DMS153 (cell line): ENCODE data around the gene TUT7.
"Not testable (repeated sequence)": the region's sequence is repeated elsewhere in the genome, so short reads cannot be mapped to it uniquely, and the experiment has no call there.

Source experiments
- DNase-seq: peaks from one replicate; lab custom pipeline; 2025; lab: John Stamatoyannopoulos, UW

The TUT7 gene

GRCh38 chr9:86354011-86354817 is at the start of gene TUT7:
TSS of gene TUT7 (minus strand) at chr9:86354410. CDS start at chr9:86353199, 1,211 bp downstream.
- peak; percentile 92 for DNase-seq

DNA sequence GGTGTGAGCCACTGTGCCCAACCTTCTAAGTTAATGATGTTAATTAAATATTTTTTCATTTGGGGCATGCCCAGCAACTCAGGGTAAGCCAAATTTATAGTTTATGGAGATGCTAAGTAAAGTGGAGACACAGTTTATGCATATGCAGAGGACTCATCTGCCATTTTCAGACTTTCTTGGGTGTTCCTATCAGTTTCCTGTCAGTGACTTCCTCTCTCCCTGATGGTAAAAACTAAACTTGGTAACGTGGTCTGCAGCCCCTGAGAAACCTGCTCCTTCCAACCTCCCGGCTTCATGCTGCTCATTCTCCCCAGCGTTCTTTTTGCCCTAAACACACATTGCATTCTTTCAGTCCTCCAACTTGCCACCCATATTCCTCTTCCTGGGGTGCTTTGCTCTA is 48.4 kb upstream of the TUT7 start:
- DNase-seq: no peak

- DNase-seq: no peak
Measured at GRCh38 chr9:86396412-86396811, 42.2 kb upstream of the TUT7 start.

DNA sequence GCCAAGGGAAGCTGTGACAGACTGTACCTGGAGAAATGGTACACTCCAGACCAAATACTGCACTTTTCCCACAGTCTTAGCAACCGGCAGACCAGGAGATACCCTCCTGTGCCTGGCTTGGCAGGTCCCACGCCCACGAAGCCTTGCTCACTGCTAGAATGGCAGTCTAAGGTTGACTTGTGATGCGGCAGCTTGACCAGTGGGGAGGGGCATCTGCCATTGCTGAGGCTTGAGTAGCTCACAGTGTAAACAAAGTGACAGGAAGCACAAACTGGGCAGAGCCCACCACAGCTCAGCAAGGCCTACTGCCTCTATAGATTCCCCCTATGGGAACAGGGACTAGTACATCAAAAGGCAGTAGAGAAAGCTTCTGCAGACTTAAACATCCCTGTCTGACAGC is 36.0 kb upstream of the TUT7 start:
- not testable (repeated sequence) for DNase-seq

DNA sequence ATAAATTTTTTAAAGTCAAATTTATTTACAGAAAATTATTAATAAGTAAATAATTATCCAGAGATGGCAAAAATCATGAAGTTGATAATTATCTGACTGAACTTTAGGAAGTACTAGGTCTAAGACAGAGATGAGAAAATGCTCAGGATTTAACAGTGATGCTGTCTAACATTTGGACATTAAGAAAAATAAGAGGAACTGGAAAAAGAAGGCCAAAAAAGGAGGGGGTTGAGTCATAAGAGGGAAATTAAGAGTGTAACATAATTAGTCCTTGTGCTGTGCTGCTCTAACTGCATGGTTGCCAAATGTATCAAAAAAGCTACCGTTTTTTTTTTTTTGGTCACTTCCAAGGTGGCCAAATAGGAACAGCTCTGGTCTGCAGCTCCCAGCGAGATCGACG is 35.4 kb upstream of the TUT7 start:
- DNase-seq: no peak

DNA sequence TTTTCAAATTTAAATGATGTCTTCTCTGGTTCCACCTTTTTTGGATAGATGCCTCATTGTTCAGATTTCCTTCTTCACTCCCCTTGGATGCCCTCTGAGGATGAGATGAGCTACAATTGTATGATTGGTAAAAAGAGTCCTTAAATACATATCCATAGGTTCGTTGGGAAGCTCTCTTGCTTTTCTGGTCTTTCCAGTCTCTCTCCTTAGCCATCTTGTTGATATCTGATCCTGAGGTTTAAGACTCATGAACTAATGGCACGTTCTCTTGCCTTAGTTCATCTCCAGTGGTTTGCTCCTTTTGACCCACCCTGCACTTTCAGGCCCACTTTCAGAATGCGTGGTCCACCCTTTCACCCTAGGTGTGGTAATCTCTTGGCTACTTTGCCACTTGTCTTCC is 33.2 kb upstream of the TUT7 start:
- no peak for DNase-seq

DNA sequence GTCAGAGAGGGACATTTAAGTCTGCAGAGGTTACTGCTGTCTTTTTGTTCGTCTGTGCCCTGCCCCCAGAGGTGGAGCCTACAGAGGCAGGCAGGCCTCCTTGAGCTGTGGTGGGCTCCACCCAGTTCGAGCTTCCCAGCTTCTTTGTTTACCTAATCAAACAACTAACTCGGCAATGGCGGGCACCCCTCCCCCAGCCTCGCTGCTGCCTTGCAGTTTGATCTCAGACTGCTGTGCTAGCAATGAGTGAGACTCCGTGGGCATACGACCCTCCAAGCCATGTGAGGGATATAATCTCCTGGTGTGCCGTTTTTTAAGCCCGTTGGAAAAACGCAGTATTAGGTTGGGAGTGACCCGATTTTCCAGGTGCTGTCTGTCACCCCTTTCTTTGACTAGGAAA is 28.8 kb upstream of the TUT7 start:
- not testable (repeated sequence) for DNase-seq

DNA sequence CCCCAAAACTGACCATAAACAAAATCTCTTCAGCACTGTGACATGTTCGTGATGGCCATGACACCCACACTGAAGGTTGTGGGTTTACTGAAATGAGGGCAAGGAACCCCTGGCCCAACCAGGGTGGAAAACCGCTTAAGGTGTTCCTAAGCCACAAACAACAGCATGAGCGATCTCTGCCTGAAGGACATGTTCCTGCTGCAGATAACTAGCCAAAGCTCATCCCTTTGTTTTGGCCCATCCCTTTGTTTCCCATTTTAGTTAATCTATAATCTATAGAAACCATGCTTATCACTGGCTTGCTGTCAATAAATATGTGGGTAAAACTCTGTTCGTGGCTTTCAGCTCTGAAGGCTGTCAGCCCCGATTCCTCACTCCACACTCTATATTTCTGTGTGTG is 21.8 kb upstream of the TUT7 start:
- DNase-seq: no peak

DNA sequence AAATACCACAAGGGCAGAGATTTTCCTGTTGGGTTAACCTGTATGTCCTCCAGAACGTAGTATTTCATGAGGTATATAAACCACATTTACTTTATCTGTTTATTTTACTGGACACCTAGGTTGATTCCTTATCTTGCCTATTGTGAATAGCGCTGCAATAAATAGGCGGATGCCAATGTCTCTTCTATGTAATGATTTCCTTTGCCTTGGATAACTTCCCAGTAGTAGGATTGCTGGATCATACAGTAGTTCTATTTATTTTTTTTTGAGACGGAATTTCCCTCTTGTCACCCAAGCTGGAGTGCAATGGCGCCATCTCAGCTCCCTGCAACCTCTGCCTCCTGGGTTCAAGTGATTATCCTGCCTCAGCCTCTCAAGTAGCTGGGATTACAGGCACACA is 15.6 kb upstream of the TUT7 start:
- DNase-seq: no peak

GRCh38 chr9:86368871-86369521 is 14.8 kb upstream of the TUT7 start:
- no peak for DNase-seq

DNA sequence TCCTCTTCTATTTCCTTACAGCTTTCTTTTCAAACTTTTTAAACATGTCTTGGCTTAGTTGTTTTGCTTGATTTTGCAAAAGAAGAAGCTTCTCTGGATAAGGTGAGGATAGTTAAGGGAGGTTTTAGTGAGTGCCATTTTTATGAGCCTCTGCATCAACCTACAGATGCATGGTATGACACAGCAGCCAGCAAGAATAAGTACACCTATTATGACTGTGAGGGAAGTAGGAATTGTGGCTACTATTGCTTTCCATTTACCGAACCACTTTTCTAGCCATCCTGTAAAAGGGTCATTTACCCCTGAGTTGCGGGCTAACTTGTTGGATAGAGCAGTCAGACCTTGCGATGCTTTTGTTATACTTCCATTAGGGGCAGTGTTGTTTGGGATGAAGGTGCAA is 7.0 kb upstream of the TUT7 start:
- no peak for DNase-seq

GRCh38 chr9:86359151-86359879 is 5.1 kb upstream of the TUT7 start:
- no peak for DNase-seq

- DNase-seq: no peak
Measured at GRCh38 chr9:86356871-86357866, 3.0 kb upstream of the TUT7 start.

DNA sequence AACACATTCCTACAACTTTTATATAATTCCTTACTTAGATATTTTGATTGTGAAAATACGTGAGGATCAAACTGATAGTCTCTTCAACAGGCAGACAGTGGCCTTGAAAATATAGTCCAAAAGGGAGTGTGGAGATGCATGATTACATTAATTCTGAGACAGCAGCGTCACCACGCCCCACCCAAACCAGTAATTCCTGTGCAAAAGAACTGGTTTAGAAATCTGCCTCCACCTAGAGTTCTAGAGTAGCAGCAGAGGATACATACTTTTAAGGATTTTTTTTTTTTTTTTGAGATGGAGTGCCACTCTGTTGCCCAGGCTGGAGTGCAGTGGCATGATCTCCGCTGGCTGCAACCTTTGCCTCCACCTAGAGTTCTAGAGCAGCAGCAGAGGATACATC is 1.6 kb upstream of the TUT7 start:
- no peak for DNase-seq

GRCh38 chr9:86354818-86355309 is 654 bp upstream of the TUT7 start:
- DNase-seq: peak; percentile 66

DNA sequence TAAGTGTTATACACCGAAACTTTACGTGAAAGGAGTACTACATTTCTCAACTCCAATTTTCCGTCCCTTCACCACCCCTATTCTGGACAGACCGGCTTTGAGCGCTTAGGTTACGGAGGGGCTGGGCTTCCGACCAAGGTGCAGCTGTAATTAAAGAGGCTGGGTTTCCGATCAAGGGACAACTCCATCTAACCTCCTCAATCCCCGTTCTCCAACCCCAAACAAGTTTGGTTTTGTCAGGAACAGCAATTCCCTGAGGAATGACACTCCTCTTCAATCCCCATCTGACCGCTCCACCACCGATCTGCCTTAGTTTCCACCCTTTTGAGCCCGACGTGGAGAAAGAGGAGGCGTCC is 577 bp downstream of the TUT7 start:
- no peak for DNase-seq

GRCh38 chr9:86352440-86353077 is 1.7 kb downstream of the TUT7 start:
- DNase-seq: no peak

GRCh38 chr9:86351880-86352279 is 2.3 kb downstream of the TUT7 start:
- no peak for DNase-seq

- DNase-seq: no peak
Measured at GRCh38 chr9:86350006-86350760, 4.0 kb downstream of the TUT7 start.

GRCh38 chr9:86349271-86349670 is 4.9 kb downstream of the TUT7 start:
- DNase-seq: no peak
